GM23338 (cell line): ENCODE measurements around the gene CHIC1.

Experiments
- CREB1 ChIP-seq: fragments of 250-450 bp; sonication (Bioruptor Pico); IDR thresholded peaks from 2 replicates; pipeline ENCODE4 v1.5.0; 2020; ENCODE audit warnings: low read depth, mild to moderate bottlenecking, moderate library complexity
- EZH2 ChIP-seq: fragments of 200-600 bp; sonication (generic); IDR thresholded peaks from one replicate; pipeline ENCODE4 v1.8.0; 2017; ENCODE audit warnings: antibody characterized with exemption, mild to moderate bottlenecking, low read depth; ENCODE audit not compliant: unreplicated experiment
- EZH2phosphoT487 ChIP-seq: fragments of 200-600 bp; sonication (generic); IDR thresholded peaks from one replicate; pipeline ENCODE4 v1.8.1; 2018; ENCODE audit warnings: antibody characterized with exemption; ENCODE audit not compliant: unreplicated experiment
- JUNB ChIP-seq: IDR thresholded peaks from one replicate; pipeline ENCODE4 v1.6.1; 2016; ENCODE audit warnings: antibody characterized with exemption; ENCODE audit not compliant: unreplicated experiment
- NANOG ChIP-seq: IDR thresholded peaks from 2 replicates; pipeline ENCODE4 v1.6.1; 2016; ENCODE audit warnings: antibody characterized with exemption, borderline replicate concordance
- POLR2AphosphoS5 ChIP-seq: IDR thresholded peaks from 2 replicates; pipeline ENCODE4 v1.6.1; 2016; ENCODE audit warnings: antibody characterized with exemption, low read depth
- STAT1 ChIP-seq: IDR thresholded peaks from one replicate; pipeline ENCODE4 v1.6.1; 2016; ENCODE audit warnings: antibody characterized with exemption; ENCODE audit not compliant: unreplicated experiment
- ZNF114 ChIP-seq: fragments of 250-450 bp; sonication (Bioruptor Pico); IDR thresholded peaks from 2 replicates; pipeline ENCODE4 v1.5.0; 2020; ENCODE audit warnings: mild to moderate bottlenecking, moderate library complexity
- ZNF331 ChIP-seq: fragments of 250-450 bp; sonication (Bioruptor Pico); IDR thresholded peaks from 2 replicates; pipeline ENCODE4 v1.5.0; 2020; ENCODE audit warnings: low read depth, mild to moderate bottlenecking, moderate library complexity
- TF ChIP-seq, protein P1 (sequence below), 2 experiments: fragments of 200-600 bp in 1 of 2; sonication (generic) in 1 of 2; conservative IDR thresholded peaks; 2 replicates each; pipeline versions ENCODE4 v1.5.1 to v1.6.1; 2016 to 2017; ENCODE audit warnings: antibody characterized with exemption in 2 of 2, low read depth in 2 of 2, mild to moderate bottlenecking in 2 of 2, moderate library complexity in 1 of 2
- TF ChIP-seq, protein P2 (sequence below): IDR thresholded peaks from one replicate; pipeline ENCODE4 v1.6.1; 2018; ENCODE audit warnings: antibody characterized with exemption; ENCODE audit not compliant: unreplicated experiment
- TF ChIP-seq, protein P3 (sequence below): IDR thresholded peaks from 2 replicates; pipeline ENCODE4 v1.6.1; 2016; ENCODE audit warnings: antibody characterized with exemption

DNA sequence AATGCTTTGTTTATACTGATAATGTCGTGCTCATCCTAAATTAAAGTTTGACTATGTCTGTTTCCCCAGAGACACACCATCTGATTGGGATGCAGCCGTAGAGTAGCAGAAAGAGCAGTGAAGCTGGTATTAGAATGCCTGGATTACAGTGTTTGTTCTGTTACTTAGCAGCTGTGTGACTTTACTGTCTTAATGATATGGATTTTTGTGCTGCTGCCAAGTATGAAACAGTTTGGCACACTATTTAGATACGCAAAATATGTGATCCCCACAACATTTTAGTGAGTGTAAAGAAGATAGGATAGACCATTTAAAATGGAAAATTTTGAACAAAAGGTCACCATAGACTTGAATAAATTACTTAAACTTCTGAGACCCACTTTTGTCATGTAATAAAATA, 1.2 kb upstream of the CHIC1 start:
- TF ChIP-seq, protein P1, sequence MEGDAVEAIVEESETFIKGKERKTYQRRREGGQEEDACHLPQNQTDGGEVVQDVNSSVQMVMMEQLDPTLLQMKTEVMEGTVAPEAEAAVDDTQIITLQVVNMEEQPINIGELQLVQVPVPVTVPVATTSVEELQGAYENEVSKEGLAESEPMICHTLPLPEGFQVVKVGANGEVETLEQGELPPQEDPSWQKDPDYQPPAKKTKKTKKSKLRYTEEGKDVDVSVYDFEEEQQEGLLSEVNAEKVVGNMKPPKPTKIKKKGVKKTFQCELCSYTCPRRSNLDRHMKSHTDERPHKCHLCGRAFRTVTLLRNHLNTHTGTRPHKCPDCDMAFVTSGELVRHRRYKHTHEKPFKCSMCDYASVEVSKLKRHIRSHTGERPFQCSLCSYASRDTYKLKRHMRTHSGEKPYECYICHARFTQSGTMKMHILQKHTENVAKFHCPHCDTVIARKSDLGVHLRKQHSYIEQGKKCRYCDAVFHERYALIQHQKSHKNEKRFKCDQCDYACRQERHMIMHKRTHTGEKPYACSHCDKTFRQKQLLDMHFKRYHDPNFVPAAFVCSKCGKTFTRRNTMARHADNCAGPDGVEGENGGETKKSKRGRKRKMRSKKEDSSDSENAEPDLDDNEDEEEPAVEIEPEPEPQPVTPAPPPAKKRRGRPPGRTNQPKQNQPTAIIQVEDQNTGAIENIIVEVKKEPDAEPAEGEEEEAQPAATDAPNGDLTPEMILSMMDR (conservative IDR thresholded peaks at IDR 0.05; ENCODE audit: low read depth in 2 of 2) = no peak
- TF ChIP-seq EZH2phosphoT487 (no peak), CREB1 (no peak), POLR2AphosphoS5 (no peak), JUNB (no peak), EZH2 (no peak), ZNF331 (CRISPR knock-in tag) (no peak), NANOG (no peak), STAT1 (no peak), ZNF114 (CRISPR knock-in tag) (no peak)
- TF ChIP-seq, protein P2, sequence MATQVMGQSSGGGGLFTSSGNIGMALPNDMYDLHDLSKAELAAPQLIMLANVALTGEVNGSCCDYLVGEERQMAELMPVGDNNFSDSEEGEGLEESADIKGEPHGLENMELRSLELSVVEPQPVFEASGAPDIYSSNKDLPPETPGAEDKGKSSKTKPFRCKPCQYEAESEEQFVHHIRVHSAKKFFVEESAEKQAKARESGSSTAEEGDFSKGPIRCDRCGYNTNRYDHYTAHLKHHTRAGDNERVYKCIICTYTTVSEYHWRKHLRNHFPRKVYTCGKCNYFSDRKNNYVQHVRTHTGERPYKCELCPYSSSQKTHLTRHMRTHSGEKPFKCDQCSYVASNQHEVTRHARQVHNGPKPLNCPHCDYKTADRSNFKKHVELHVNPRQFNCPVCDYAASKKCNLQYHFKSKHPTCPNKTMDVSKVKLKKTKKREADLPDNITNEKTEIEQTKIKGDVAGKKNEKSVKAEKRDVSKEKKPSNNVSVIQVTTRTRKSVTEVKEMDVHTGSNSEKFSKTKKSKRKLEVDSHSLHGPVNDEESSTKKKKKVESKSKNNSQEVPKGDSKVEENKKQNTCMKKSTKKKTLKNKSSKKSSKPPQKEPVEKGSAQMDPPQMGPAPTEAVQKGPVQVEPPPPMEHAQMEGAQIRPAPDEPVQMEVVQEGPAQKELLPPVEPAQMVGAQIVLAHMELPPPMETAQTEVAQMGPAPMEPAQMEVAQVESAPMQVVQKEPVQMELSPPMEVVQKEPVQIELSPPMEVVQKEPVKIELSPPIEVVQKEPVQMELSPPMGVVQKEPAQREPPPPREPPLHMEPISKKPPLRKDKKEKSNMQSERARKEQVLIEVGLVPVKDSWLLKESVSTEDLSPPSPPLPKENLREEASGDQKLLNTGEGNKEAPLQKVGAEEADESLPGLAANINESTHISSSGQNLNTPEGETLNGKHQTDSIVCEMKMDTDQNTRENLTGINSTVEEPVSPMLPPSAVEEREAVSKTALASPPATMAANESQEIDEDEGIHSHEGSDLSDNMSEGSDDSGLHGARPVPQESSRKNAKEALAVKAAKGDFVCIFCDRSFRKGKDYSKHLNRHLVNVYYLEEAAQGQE = no peak
- TF ChIP-seq, protein P3, sequence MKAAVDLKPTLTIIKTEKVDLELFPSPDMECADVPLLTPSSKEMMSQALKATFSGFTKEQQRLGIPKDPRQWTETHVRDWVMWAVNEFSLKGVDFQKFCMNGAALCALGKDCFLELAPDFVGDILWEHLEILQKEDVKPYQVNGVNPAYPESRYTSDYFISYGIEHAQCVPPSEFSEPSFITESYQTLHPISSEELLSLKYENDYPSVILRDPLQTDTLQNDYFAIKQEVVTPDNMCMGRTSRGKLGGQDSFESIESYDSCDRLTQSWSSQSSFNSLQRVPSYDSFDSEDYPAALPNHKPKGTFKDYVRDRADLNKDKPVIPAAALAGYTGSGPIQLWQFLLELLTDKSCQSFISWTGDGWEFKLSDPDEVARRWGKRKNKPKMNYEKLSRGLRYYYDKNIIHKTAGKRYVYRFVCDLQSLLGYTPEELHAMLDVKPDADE = no peak
